Measurements from ENCODE around the gene CASP9.
"Not testable (repeated sequence)": the region's sequence is repeated elsewhere in the genome, so short reads cannot be mapped to it uniquely, and the experiment has no call there.

Gene CASP9

GRCh38 chr1:15469361-15469760, 54.7 kb downstream of the CASP9 start:
- no peak for DNase-seq (ENCODE audit: low read depth)

DNA sequence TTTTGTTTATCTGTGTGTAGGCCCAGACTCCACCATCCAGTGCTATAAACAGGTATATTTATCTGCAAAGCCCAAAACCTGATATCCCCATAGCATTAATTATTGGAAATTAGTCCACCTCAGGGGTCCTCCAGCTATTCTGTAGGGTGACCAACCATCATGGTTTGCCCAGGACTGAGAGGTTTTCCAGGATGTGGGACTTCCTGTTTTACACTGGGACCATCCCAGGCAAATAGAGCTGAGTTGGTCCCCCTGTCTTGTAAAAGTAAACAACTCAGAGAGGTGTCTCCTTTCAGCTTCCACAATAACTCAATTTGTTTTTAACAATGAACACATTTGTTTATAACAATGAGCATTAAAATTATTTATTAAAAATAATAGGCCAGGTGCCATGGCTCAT, 55.9 kb downstream of the CASP9 start:
- no peak for DNase-seq (ENCODE audit: low read depth)

GRCh38 chr1:15466955-15467625, 56.9 kb downstream of the CASP9 start:
- not testable (repeated sequence) for DNase-seq (ENCODE audit: low read depth)

GRCh38 chr1:15465674-15466073, 58.3 kb downstream of the CASP9 start:
- DNase-seq (ENCODE audit: low read depth) = no peak

DNA sequence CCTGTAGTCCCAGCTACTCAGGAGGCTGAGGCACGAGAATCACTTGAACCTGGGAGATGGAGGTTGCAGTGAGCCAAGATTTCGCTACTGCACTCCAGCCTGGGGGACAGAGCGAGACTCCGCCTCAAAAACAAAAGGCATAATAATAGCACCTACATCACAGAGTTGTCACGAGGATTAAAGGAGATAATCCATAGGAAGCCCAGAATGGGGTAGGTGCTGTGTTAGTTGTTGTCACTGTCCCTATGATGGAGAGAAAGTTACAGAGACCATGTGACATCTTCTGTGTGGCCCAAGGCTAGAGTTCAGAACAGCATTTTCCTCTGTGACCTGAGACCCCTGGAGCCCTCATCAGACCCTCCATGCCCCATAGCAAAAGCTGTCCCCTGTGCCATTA, 60.1 kb downstream of the CASP9 start:
- not testable (repeated sequence) for DNase-seq (ENCODE audit: low read depth)

GRCh38 chr1:15463064-15463800, 60.8 kb downstream of the CASP9 start:
- DNase-seq (ENCODE audit: low read depth) = not testable (repeated sequence)

GRCh38 chr1:15460708-15461095, 63.3 kb downstream of the CASP9 start:
- no peak for DNase-seq (ENCODE audit: low read depth)

GRCh38 chr1:15459771-15460707, 64.0 kb downstream of the CASP9 start:
- DNase-seq (ENCODE audit: low read depth) = no peak

DNA sequence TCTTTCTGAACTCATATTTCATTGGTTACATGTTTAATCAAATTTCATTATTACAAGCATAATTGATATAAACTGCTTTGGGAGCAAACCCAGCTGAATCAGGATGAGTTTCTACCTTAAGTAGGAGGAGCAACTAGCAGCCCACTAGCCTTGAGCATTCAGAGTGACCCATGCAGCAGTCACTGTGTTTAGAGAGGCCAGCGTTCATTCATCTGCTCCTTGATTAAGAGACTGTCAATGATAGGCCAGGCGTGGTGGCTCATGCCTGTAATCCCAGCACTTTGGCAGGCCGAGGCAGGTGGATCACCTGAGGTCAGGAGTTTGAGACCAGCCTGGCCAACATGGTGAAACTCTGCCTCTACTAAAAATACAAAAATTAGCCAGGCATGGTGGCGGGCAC, 65.6 kb downstream of the CASP9 start:
- DNase-seq (ENCODE audit: low read depth) = not testable (repeated sequence)

- no peak for DNase-seq (ENCODE audit: low read depth)
Observed at GRCh38 chr1:15457585-15457984, 66.4 kb downstream of the CASP9 start.

DNA sequence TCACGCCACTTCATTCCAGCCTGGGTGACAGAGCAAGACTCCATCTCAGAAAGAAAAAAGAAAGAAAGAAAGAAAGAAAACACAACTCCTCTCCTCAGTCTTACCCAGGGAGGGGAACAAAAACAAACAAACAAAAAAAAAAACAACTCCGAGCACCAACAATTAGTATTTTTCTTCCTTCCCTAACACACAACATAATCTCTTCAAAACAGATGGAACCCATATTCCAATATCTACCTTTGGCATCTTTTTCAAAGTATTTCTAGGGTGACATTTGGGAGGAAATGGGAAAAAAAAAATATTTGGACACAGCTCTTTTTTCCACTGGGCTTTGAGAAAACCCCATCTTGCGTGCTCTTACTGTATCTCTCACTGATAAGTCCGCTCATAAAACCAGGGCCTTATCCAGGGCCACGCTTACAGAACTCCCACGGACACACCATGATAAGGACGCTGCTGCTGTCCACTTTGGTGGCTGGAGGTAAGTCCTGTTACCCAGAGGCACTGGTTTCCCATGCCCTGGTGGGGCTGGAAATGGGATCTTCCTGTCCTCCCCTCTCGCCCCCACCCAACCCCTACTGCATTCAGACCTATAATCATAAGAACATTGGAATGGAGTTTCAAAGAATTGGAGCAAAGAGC, 67.6 kb downstream of the CASP9 start, which contains the start of gene CELA2A:
Gene CELA2A, plus strand, starts transcription at position 420 of the 642 bp plus-strand sequence. Its CDS starts 22 bp downstream, at position 442.
- no peak for DNase-seq (ENCODE audit: low read depth)

GRCh38 chr1:15455522-15455921, 68.5 kb downstream of the CASP9 start:
- DNase-seq (ENCODE audit: low read depth) = no peak

DNA sequence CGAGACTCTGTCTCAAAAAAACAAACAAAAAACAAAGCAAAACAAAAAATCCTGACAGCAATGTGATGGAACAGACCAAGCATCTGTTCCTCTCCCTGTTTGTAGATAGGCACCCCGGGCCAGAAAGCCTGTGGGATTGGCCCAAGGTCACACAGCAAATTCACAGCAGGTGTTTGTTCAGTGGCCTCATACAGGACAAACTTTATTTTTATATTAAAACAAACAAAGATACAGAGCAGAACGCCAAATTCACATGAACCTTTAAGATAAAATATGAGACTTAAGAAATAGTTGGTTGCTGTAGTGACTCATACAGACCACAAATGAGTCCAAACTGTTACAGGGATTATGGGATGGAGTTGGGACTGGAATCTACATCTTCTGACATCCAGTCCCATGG, 69.8 kb downstream of the CASP9 start:
- no peak for DNase-seq (ENCODE audit: low read depth)

DNA sequence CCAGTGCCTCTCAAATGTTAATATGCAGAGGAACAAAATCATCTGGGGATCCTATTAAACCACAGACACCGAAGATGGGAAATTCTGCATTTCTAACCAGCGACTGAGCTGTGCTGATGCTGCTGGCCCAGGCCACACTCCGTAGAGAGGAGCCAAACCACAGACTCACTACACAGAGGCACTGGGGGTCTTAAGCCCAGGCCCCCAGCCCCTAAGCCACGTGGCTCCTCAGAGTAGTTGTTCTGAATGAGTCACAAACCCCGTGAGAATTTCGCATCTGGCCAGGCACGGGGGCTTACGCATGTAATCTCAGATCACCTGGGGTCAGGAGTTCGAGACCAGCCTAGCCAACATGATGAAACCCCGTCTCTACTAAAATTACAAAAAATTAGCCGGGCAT, 70.3 kb downstream of the CASP9 start:
- no peak for DNase-seq (ENCODE audit: low read depth)

- DNase-seq (ENCODE audit: low read depth) = no peak
Observed at GRCh38 chr1:15452866-15453571, 71.0 kb downstream of the CASP9 start.

- no peak for DNase-seq (ENCODE audit: low read depth)
Observed at GRCh38 chr1:15452216-15452615, 71.8 kb downstream of the CASP9 start.

- no peak for DNase-seq (ENCODE audit: low read depth)
Observed at GRCh38 chr1:15451014-15451722, 72.8 kb downstream of the CASP9 start.

- DNase-seq (ENCODE audit: low read depth) = no peak
Observed at GRCh38 chr1:15449567-15449966, 74.4 kb downstream of the CASP9 start.

DNA sequence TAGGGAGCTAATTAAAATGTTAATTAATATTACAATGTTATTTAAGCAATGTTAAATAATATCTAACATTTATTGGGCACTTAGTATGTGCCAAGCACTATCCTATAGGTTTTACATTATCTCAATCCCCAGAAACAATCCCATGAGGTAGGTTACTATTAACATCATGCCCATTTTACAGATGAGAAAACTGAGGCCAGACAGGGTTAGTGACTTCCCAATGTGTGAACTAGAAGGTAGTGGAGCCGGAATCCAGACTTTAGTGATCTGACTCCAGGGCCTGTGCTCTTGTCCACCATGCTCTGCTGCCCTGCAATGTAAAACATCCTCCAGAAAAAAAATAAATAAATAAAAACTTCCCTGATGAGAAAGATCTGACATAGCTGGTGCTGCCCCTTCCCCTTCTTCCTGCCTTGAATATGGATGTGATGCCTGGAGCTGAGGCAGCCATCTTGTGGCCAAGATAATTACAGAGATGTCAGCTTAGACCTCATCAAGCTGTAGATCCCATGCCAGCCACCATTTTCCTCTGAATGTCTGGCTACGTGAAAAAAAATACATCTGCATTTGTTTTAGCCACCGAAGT, 75.0 kb downstream of the CASP9 start:
- no peak for DNase-seq (ENCODE audit: low read depth)

DNA sequence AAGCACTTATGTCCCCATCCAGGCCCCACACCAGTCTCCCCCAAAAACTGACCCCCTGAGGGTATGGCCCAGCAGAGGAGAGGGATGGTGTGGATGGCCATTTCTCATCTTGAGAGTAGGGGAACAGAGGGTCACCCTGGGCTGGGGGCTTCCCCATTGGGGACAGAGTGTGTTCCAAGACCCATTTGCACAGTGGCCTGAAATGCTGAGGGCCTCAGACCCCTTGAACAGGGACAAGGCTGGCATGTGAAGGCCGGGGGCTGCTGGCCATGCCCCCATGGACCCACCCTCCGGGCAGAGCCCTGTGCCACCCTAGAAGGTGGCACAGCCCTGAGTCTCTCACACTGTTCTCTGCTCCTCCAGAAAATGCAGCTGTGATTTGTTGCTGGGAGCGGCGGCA, 77.8 kb downstream of the CASP9 start:
- no peak for DNase-seq (ENCODE audit: low read depth)

Data from stimulated activated CD4-positive, alpha-beta T cell treated with anti-CD3 and anti-CD28 coated beads, Interleukin-2, amount 100 ng/mL, for 4 hours (primary cell).